Stimulated activated CD8-positive, alpha-beta memory T cell treated with anti-CD3 and anti-CD28 coated beads, Interleukin-4, amount 100 ng/mL, for 24 hours (primary cell): Measurements from ENCODE around the gene DKC1.
A peak's percentile ranks its signal among the peaks of the same experiment; 100 is the strongest.
"Not testable (repeated sequence)": the region's sequence is repeated elsewhere in the genome, so short reads cannot be mapped to it uniquely, and the experiment has no call there.

ENCODE experiments used
- DNase-seq: peaks from one replicate; pipeline ENCODE4 v3.0.0-alpha.2; 2020; ENCODE audit warnings: low read depth

The DKC1 gene

DNA sequence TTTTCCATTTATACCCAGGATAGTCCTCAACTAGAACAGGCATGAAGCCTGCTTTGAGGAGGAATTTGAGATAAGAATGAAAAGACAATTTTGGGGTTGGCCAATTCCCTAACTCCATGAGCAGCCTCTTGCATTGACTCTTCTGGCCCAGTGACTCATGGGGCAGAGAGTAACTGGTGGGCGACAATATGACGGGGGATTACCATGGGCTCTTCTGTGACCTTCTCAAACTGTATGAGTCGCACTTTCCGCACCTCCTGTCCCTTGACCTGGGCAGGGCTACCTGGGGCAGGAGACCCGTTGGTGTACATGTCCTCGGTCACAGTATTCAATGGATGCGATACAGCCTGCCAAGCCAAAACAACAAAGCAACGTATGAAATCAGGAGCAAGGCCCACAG is 29.3 kb downstream of the DKC1 start:
- no peak for DNase-seq

GRCh38 chrX:154793084-154793795 is 30.6 kb downstream of the DKC1 start:
- DNase-seq: no peak

DNA sequence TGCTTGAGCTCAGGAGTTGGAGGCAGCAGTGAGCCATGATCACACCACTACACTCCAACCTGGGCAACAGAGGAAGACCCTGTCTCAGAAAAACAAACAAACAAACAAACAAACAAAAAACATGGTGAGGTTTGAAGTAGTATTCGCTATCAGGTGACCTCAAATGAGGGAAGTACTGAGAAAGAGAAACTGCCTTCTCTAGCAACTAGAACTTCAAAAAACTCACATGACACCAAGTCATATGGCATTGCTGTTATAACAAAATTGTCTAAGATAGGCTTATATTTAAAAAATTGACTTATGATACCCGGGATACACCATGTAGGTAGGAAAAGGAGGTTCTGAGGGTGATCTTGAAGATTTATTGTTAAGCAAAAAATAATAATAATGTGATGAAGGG is 32.4 kb downstream of the DKC1 start:
- DNase-seq: no peak

DNA sequence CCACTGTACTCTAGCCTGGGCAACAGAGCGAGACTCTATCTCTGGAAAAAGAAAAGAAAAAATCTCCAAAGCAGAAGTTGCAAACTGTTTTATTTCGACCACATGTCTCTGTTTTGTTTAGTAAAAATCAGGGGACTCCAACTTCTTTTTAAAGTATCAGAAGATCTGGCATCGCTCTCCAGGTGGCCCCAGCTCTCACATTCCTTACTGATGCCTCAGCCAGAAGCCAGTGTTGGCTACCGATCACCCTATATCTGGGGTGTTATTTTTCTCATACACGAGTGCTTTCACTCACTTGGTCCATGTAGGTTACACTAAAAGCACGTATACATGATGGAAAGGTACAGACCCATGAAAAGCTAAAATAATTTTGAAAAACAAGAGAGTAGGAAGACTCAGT is 34.3 kb downstream of the DKC1 start:
- DNase-seq: no peak

DNA sequence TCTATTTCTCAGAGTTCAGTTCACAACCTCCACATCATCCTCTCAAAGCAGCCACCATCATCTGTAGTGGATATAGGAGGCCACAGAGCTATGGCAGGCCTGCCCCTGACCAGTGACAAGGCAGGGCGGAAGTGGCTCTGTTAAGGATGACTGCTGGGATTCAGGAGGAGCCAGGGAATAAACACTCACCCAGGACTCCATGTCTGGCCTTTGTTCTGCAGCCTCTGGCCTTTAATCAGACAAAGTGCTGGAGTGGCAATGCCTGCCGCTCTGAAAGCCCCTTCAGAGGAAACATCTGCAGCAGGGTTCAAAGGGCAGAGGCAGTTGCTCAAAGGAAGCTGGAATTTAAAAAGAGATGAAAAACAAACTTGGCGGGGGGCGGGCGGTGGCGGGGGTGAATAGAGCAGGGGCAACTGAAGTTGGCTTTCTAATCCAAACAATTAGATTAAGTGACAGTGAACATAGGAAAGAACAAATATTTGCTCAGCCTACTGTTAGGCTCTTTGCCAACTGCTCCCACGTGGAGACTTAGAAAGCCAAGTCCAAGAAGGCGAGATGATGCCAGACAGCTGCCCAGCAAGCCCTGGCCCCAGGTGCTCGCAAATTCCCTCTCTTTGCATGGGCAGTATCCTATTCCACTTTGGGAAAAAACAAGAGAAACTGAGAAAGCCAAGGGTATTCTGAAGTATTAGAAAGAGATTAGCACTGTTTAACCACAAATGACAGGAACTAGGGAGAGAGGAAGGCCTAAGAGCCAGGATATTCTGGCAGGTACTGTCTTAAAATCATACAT is 37.1 kb downstream of the DKC1 start:
- no peak for DNase-seq

DNA sequence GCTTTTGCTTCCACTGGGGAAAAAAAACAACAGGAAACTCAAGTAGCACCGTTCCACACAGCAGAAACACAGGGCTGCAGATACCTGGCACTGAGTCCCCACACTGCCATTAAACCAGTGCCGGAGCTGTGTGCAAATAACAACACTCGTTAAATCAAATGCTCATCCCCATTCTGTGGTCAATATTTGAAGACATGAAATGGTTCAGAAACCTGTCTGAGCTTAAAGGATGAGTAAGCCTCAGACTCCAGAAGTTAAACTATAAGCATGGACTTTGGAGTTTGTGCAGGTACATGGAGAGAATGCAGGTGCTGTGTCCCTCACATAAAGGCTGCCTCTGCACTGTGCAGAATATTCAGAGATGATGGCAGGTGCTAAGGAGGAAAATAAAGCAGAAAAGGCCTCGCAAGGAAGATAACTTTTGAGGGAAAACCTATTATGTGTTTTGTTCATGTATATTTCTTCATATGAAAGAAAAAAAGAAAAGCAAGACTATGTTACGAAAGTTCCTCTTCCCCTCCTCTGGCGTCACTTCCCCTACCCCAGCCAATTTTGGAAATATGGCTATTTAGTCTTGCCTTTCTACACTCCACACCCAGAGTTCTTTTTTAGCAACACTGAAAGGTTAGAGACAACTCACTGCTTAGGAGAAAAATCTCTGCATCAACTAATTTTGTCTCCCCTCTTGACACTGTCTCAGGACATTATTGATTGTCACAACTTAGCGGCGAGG is 38.0 kb downstream of the DKC1 start:
- no peak for DNase-seq

DNA sequence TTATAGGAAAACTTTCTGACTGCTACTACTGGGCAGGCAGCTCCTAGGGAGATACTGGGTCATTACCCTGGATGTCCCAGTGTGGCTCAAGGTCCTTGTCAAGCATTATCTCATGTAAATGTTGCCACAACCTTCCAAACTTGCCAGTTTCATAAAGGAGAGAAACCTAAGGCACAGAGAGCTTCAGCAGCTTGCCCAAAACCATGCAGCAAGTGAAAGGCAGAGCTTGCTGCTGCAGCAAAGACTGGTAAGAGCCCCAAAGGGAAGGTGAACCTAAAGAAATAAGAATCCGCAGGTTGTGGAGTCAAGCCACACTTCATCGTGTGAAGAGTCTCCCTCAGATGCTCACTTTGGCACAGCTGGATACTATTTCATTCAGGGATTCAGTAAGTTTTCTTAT is 40.3 kb downstream of the DKC1 start:
- DNase-seq: no peak

GRCh38 chrX:154804261-154804956 is 41.7 kb downstream of the DKC1 start:
- no peak for DNase-seq

- peak; percentile 52 for DNase-seq
These were observed 42.5 kb downstream of the DKC1 start, which contains the start of gene MPP1 for GRCh38 chrX:154804957-154805695. TSS of gene MPP1 (minus strand) at chrX:154805485. CDS start at chrX:154805373, 112 bp downstream.

DNA sequence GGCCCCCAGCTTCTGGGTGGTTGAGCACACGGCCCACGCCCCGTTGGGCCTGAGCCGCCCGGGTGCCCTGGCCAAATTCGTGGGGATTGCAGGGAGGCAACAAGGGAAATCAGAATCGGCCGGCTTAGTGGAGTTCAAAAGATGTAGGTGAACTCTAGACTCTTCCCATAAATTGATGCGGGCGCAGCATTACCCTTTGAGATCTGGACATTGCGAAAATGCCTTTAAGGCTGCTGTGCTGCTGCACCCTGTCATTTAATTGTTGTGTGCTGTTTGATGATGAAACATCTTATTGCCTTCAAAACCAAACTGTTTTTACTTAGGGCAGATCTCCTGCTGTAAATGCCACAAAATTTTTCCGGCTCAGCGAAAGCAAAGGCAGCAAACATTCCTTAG is 43.0 kb downstream of the DKC1 start:
- no peak for DNase-seq

- no peak for DNase-seq
These were observed 44.3 kb downstream of the DKC1 start for GRCh38 chrX:154806837-154807501.

- DNase-seq: no peak
These were observed 47.4 kb downstream of the DKC1 start for GRCh38 chrX:154809939-154810665.

- DNase-seq: no peak
These were observed 49.9 kb downstream of the DKC1 start for GRCh38 chrX:154812341-154813101.

- no peak for DNase-seq
These were observed 51.1 kb downstream of the DKC1 start for GRCh38 chrX:154813801-154814200.

DNA sequence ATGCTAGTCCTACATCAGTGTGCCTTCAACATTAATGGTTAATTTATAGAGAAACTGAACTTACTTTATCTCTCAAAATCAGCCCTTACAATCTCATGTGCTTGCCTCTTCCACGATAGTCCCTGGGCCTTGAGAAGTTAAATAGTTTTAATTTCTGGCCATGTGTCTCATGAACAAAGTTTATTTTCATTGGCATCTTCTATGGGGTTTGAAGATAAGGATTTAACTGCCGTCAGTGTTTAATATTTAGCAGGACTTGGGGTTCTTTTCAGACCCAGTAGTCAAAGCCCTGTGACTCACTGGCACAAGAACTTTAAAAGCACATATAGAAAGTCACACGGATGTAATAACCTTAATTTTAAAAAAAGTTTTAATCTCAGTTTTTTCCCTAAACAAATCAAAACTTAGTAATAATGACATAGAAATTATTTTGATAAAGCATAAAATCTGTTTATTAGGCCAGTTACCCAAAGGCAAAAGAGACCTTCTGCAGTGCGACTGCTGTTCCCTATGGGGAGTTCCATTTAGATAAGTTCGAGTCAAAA is 52.7 kb downstream of the DKC1 start:
- no peak for DNase-seq

GRCh38 chrX:154816326-154816898 is 53.7 kb downstream of the DKC1 start:
- DNase-seq: not testable (repeated sequence)

- not testable (repeated sequence) for DNase-seq
These were observed 54.5 kb downstream of the DKC1 start for GRCh38 chrX:154817048-154817618.
